ENCODE measurements around the gene ZER1.

ZER1 gene

GRCh38 chr9:128721487-128722010, 50.2 kb downstream of the ZER1 start:
- TF ChIP-seq, protein P1, sequence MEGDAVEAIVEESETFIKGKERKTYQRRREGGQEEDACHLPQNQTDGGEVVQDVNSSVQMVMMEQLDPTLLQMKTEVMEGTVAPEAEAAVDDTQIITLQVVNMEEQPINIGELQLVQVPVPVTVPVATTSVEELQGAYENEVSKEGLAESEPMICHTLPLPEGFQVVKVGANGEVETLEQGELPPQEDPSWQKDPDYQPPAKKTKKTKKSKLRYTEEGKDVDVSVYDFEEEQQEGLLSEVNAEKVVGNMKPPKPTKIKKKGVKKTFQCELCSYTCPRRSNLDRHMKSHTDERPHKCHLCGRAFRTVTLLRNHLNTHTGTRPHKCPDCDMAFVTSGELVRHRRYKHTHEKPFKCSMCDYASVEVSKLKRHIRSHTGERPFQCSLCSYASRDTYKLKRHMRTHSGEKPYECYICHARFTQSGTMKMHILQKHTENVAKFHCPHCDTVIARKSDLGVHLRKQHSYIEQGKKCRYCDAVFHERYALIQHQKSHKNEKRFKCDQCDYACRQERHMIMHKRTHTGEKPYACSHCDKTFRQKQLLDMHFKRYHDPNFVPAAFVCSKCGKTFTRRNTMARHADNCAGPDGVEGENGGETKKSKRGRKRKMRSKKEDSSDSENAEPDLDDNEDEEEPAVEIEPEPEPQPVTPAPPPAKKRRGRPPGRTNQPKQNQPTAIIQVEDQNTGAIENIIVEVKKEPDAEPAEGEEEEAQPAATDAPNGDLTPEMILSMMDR (conservative IDR thresholded peaks at IDR 0.05; ENCODE audit: low read length) = no peak
- H3K4me3 ChIP-seq (ENCODE audit: low read length) = no peak overlapping the region
- DNase-seq (ENCODE audit: low read depth) = no peak

DNA sequence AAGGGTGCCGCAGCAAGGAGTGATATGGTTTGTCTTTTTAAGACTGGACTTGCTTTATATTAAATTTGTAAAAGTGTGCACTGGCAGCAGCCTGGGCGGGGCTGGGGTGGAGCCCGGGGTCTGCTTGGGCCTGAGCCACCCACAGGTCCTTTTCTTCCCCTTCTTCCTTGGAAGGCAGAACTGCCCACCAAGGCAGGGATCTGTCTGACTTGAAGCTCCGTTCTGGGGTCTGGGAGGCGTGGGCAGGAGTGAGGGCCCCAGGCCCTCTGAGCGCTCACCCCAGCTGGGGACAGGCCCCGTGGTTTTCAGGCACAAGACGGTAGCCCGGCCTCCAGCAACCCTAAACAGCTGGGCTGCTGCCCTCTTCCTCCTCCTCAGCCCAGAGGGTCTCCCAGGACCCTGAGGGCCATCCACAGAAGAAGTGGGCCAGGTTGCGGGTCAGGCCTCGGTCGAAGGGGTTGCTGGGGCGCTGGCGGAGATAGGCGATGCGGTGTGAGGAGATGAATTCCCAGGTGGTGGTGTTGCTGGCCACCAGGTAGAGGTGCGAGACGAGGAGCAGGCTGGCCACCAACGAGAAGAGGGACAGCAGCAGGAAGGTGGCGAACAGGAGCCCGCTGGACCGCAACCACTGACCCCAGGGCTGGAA, 50.8 kb downstream of the ZER1 start:
- H3K4me3 ChIP-seq (ENCODE audit: low read length) = no peak overlapping the region
- TF ChIP-seq, protein P1 (conservative IDR thresholded peaks at IDR 0.05; ENCODE audit: low read length) = no peak
- no peak for DNase-seq (ENCODE audit: low read depth)

DNA sequence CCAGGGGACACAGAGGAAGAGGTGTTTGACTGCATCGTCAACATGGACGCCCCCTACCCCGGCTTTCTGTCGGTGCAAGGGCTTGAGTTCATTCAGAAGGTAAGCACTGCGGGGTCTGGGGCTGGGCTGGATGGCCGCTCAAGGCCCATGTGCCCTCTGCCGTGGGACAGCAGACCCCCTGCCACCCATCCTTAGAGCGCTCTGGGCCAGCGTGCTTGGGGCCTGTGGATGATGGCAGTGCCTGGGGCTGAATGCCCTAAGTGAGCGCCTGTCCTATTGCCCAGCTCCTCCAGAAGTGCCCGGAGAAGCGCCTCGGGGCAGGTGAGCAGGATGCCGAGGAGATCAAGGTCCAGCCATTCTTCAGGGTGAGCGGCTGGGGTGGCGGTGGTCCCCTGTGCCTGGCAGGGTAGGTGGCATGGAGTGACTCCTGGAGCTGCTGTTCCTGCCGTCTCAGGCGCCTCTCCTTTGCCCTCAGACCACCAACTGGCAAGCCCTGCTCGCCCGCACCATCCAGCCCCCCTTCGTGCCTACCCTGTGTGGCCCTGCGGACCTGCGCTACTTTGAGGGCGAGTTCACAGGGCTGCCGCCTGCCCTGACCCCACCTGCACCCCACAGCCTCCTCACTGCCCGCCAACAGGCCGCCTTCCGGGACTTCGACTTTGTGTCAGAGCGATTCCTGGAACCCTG, 51.7 kb downstream of the ZER1 start:
- DNase-seq (ENCODE audit: low read depth) = no peak
- H3K4me3 ChIP-seq (ENCODE audit: low read length) = no peak overlapping the region
- TF ChIP-seq, protein P1 (conservative IDR thresholded peaks at IDR 0.05; ENCODE audit: low read length) = no peak

DNA sequence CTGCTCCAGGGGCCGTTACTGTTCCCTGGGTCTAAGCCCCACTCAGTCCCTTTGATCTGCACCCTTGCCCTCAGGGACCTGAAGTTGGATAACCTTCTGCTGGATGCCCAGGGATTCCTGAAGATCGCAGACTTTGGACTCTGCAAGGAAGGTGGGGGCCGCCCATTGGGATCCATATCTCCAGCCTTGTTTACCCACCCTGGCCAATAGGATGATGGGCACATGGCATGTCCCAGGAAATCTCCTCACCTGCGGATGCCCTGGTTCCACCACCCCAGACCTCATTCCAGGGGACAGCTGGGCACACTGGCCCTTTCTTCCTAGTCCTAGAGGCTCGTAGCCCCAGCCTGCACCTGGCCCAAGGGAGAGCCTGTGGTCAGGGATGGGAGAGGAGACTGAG, 53.3 kb downstream of the ZER1 start:
- DNase-seq (ENCODE audit: low read depth) = no peak
- no peak overlapping the region for H3K4me3 ChIP-seq (ENCODE audit: low read length)
- TF ChIP-seq, protein P1 (conservative IDR thresholded peaks at IDR 0.05; ENCODE audit: low read length) = no peak

DNA sequence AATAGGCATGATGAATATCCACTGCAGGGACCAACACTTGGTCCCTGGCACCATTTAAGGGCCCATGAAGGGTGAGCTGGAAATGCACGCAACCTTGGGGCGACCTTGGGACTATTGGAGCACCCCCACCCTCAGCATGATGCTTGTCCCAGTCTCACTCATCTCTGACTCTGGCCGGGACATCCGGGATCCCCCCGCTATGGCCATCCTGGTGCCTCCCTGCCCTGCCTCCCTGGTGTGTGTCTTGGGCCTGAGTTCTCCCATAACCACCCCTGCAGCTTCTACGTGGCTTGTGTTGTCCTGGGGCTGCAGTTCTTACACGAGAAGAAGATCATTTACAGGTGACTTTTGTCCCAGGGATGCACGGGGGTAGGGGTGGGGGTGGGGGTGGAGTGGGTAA, 53.7 kb downstream of the ZER1 start:
- no peak overlapping the region for H3K4me3 ChIP-seq (ENCODE audit: low read length)
- DNase-seq (ENCODE audit: low read depth) = no peak
- TF ChIP-seq, protein P1 (conservative IDR thresholded peaks at IDR 0.05; ENCODE audit: low read length) = no peak

DNA sequence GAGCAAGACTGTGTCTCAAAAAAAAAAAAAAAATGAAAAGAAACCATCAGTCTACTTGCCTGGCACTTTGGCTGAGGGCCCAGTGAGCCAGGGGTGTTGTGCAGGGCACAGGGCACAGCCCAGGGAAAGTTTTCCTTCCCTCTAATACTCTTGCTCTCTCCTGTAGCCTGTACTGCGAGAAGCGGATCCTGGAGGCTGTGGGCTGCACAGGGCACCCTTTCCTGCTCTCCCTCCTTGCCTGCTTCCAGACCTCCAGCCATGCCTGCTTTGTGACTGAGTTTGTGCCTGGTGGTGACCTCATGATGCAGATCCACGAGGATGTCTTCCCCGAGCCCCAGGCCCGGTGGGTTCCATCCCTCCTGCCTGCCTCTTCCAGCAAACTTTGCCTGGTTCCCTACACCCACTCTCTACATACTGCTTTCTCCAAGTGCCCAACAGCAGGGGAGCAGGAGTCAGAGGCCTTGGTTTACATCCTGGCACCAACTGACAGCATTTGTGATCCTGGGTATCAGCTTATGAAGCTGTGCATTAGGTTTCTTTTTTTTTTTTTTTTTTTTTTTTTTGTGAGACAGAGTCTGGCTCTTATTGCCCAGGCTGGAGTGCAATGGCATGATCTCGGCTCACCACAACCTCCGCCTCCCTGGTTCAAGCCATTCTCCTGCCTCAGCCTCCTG, 55.0 kb downstream of the ZER1 start:
- no peak for DNase-seq (ENCODE audit: low read depth)
- no peak overlapping the region for H3K4me3 ChIP-seq (ENCODE audit: low read length)
- TF ChIP-seq, protein P1 (conservative IDR thresholded peaks at IDR 0.05; ENCODE audit: low read length) = no peak
